Dermis blood vessel endothelial cell (primary cell): ENCODE results near the gene FAM161B. TPM values are rescaled to one million over a fixed set of nuclear protein-coding genes. Genes with fewer than 3 reads are reported as not detected.
"Not testable (repeated sequence)": the region's sequence is repeated elsewhere in the genome, so short reads cannot be mapped to it uniquely, and the experiment has no call there.

Experiments
- DNase-seq: peaks from one replicate; pipeline ENCODE4 v3.0.0; 2010
- total RNA-seq: library from RNA; depleted of rRNA; stranded (reverse); fragments of >200 nt; gene quantifications from 2 replicates; pipeline ENCODE4 v1.2.3, GENCODE V29; 2014

Gene FAM161B, protein sequence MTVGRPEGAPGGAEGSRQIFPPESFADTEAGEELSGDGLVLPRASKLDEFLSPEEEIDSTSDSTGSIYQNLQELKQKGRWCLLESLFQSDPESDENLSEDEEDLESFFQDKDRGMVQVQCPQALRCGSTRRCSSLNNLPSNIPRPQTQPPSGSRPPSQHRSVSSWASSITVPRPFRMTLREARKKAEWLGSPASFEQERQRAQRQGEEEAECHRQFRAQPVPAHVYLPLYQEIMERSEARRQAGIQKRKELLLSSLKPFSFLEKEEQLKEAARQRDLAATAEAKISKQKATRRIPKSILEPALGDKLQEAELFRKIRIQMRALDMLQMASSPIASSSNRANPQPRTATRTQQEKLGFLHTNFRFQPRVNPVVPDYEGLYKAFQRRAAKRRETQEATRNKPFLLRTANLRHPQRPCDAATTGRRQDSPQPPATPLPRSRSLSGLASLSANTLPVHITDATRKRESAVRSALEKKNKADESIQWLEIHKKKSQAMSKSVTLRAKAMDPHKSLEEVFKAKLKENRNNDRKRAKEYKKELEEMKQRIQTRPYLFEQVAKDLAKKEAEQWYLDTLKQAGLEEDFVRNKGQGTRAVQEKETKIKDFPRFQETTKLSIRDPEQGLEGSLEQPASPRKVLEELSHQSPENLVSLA
- total RNA-seq, result 3.2 and 3.4 TPM in 2 replicates

DNA sequence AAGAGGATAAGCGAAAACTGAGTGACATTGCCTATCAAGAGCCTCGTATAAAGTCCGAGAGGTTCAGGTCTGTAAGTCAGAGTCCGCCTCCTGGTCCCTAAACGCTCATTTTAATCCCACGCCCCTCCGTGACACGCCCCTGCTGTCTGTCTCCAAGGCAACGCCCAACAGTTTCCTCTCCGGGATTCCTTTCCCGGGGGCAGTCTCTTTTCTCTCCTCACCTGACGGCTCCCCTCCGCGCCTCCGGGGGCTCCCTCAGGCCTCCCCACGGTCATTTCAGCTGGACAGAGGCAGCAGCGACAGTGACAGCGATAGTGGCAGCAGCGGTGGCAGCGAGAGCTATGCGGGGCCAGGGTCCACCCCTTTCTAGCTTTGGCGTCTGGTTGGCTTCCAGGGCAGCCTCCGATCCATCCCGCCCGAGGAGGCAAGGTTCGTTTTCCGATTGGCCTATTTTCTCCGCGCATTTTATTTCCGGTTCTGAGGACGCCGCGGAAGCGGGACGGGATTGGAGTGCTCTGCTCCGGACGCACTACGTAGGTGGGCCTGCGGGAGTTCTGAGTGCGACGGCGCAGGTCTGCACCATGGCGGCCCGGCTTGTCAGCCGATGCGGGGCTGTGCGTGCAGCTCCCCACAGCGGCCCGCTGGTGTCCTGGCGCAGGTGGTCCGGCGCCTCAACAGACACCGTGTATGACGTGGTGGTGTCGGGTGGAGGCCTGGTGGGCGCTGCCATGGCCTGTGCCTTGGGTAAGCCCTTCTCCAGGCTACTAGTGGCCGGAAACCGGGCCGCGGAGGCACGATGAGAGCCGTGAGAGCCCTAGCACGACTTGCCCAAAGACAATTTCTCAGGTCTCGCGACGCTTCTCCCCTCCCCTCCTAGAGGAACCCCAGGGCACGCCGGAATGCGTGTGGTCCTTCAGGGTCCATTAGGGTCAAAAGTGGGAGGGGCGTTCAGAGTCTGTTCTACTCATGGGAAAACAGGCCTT lies at the start of gene FAM161B, which contains the start of gene COQ6:
Gene FAM161B (minus strand): TSS at position 343 of the 983 bp plus-strand sequence. CDS start 68 bp downstream, at position 275.
Gene COQ6 (plus strand): TSS at position 551 of the 983 bp plus-strand sequence. CDS start 31 bp downstream, at position 582.
- DNase-seq, result peak; percentile 98

DNA sequence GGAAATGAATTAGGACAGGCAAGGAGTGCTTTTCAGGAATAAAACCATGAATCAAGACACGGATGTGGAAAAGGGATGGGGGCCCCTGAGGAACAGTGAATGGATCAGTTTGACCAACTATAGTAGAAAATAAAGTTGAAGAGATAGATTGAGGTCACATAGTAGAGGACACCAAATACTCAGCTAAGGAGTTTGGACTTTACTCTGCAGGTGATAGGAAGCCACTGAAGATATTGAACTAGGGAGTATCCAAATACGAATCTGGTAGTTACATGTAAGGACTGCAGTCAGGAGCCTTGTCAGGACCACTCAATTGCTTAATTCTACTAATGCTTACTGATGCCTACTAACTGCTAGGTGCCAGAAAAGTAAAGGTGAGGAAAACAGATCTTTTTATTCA lies 48.8 kb upstream of the FAM161B start:
- no peak for DNase-seq

DNA sequence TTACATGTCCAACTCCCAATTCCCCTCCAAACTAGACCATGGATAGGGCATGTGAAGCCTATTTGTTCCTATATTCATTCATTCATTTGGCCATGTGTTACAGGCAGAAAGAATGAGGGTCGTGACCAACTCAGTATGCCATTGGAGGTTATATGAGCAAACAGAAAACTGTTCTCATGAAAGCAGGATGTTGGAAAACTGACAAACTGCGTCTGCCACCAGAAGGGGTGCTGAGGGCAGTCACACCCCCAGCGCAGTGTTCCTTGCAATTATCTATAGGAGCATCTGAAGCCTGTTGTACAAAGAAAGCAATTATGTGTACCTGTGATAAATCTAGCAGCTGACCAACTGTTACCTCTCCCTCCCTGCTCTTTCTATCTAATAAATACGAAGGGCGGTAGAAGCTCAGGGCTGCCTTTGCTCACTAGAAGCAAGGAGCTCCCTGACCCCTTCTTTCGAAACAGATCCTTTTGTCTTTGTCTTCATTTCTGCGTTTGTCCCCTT lies 48.1 kb upstream of the FAM161B start:
- DNase-seq, result no peak

DNA sequence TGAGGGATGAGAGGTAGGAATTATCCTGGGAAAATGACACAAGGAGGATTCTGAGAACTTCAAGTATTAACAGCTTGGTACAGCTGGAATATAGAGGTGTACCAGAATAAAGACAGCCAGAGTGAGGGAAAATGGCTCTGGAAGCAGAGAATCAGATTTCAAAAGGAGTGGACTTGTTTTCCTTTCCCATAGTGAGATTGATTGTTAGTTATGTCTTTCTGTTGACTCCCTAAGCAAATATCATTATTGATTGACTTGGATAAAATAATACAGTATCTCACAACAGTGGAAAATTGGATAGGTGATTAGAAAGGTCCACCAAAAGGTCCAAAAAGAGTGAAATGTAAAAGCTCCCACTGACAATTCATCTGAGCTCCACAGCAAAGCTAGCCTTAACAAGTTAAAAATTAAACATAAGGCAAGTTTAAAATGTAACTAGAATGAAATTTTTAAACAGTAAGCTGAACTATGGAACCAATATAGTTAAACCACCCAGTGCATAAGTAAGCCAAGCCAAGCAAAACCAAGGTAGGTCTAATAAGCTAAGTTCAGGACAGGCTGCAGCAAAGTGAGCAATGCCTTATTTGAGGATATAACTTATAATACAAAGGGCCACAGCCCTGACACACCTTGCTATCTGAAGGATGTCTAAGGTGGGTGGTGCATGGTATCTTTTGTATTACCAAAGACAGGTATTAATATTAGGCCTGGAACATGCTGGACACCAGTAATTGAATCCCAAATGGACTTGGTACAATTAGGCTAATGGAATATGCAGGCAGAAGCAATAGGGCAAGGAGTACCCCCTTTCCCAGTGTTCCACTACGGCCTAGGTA lies 47.4 kb upstream of the FAM161B start:
- DNase-seq, result no peak

DNA sequence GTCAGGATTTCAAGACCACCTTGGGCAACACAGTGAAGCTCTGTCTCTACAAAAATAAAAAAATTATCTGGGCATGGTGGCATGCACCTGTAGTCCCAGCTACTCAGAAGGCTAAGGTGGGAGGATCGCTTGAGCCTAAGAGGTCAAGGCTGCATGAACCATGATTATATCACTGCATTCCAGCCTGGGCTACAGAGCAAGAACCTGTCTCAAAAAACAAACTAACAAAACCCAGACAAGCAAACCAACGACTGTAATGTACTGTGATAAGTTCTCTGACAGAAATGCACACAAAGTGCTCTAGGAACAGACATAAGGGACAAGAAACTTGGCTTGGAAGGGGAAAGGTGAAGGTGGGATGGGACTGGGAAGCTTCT lies 46.8 kb upstream of the FAM161B start:
- no peak for DNase-seq

DNA sequence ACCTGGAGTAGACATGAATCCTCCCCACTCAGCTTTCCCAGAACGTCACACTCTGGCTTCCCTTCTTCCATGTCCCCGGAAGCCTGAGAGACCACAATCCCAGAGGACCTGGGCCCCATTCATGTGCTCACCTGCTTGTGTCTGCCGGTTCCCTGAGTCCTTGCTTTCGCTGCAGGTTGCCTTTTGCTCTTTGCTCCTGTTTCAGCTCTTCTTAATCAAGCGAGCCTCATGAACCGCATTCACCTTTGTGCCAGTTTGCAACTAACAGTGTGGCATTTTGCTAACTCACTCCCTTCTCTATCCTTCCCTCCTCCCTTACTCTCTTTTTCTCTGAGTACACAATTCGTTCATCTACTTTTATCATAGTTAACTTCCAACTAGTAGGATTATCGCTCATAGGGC lies 46.1 kb upstream of the FAM161B start:
- no peak for DNase-seq

DNA sequence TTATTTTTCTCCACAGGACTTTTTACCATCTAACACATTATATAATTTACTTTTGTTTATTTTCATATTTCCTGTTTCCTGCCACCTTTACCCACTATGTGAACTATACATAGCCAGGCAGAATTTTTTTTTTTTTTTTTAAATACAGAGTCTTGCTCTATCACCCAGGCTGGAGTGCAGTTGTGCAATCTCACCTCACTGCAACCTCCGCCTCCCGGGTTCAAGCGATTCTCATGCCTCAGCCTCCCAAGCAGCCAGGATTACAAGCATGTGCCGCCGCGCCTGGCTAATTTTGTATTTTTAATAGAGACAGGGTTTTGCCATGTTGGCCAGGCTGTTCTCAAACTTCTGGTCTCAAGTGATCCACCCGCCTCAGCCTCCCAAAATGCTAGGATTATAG lies 45.0 kb upstream of the FAM161B start:
- not testable (repeated sequence) for DNase-seq

DNA sequence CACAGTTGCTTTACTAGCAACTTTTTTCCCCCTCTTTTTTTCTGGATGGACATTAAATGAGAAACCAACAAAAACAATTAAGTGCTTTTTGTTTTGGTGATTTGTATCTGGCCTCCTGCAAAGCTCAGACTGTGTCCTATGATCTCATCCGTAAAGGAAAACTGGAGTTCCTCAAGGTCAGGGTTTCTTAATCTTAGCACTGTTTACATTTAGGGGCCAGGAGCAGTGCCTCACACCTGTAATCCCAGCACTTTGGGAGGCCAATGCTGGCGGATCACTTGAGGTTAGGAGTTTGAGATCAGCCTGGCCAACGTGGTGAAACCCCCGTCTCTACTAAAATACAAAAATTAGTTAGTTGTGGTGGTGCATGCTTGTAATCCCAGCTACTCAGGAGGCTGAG lies 41.2 kb upstream of the FAM161B start:
- no peak for DNase-seq

DNA sequence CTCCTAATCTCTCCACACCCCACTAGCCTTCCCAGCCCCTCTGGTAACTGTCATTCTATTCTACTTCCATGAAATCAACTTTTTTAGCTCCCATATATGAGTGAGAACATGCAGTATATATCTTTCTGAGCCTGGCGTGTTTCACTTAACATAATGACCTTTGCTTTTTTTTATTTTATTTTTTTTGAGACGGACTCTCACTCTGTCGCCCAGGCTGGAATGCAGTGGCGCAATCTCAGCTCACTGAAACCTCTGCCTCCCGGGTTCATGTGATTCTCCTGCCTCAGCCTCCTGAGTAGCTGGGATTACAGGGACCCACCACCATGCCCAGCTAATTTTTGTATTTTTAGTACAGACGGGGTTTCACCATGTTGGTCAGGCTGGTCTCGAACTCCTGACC lies 38.8 kb upstream of the FAM161B start:
- not testable (repeated sequence) for DNase-seq

DNA sequence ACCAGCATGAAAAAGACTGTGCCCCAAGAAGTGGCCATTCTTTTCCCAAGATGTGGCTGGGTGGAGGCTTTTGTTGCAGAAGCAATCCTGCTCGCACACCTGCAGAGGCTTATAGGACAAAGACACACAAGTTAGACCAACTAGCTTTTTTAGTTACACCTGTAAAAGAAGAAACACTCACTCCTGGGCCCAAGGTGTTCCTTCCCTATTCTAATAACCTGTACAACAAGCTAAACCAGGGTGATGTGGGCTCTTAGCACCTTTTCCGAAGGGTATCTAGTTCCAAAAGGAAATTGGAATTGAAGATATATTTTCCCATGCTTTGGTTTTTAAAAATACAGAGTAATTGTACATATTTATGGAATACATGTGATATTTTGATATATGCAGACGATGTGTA lies 38.2 kb upstream of the FAM161B start:
- no peak for DNase-seq

DNA sequence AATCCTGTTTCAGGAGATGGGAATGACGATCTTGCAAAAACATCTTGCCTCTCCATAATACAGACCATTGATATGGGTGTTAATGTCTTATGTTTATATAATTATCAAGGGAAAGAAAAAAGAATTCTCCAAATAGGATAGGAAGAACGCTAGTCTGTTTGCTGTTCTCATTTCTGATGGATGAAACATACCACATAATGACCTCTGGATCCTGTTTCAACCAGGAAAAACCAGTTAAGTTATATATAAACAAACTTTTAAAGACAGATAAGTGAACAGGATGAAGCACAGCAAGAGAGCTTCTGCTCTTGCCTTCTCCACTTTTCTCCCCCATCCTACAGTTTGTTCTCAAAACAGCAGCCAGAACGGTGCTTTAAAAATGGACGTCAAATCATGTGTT lies 28.0 kb upstream of the FAM161B start:
- DNase-seq, result no peak

DNA sequence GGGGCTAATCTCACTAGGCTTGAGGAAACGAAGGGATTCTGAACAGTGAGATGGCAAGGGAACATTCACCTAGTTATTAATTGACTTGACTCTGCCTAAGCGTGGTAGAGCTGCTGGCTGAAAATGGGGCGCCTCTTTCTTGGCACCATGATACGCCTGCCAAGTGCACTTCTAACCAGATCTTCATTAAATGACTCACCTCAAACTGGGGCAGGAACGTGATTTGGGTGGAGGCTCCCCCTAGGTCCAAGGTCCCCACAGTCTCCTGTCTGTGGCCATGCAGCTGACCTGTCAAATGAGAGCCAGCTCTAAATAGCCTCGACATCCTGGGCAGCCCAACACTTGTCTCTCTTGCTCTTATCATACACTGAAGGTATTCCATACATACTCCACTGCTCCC lies 26.2 kb upstream of the FAM161B start:
- DNase-seq, result no peak

DNA sequence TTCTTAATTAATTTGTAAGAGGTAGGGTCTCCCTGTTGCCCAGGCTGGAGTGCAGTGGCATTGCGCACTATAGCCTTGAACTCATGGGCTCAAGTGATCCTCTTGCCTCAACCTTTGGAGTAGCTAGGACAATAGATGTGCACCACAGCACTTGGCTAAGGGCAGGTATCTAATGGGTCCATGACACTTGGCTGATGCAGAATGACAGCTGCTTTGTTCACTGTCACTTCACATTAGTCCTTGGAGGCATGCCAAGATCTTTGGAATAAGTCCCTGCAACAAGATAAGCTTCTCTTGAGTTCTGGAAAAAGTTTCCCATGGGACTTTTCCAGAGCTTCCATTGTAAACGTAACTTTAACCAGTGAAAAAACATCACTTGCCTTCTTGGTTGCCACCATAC lies 23.6 kb upstream of the FAM161B start:
- DNase-seq, result no peak

DNA sequence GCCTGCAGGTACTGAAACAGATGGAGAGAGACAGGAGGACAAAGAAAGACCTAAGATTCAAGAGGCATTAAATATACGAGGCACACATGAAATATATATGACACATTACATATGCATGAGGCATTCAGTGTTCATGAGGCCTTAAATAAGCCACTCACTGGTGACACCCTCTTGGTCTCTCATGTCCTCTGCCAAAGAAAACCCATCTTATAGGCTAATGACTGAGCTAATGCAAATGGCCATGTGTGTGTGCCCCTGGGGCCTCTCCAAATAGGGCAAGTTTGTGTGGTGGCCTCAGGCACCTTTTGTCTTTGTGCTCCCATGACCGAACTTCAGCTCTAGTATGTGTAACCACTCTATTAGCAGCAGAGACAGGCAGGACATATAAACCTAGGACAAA lies 19.0 kb upstream of the FAM161B start:
- no peak for DNase-seq

DNA sequence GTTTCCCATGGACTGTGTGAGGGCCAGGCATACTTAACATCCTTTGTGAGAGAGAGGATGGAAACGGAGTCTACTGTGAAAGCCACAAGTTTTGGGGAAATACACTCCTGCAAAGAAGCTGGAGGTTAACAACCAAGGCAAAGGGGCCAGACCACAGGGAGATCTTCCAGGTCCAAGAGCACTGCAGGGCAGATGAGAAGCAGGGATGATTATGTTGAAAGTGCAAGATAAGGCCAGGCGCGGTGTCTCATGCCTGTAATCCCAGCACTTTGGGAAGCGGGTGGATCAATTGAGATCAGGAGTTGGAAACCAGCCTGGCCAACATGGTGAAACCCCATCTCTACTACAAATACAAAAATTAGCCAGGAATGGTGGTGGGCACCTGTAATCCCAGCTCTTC lies 15.3 kb upstream of the FAM161B start:
- no peak for DNase-seq

DNA sequence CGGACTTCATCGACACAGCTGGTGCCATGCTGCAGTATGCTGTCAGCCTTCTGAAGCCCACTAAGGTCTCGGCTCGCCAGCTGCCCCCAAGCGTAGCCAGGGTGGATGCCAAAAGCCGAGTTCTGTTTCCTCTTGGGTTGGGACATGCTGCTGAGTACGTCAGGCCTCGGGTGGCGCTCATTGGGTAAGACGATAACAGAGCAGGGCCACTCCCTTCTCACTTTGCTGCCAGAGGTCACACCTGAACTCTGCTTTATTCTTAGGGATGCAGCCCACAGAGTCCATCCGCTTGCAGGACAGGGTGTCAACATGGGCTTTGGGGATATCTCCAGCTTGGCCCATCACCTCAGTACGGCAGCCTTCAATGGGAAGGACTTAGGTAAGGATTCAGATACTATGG lies 11.3 kb upstream of the FAM161B start:
- no peak for DNase-seq

DNA sequence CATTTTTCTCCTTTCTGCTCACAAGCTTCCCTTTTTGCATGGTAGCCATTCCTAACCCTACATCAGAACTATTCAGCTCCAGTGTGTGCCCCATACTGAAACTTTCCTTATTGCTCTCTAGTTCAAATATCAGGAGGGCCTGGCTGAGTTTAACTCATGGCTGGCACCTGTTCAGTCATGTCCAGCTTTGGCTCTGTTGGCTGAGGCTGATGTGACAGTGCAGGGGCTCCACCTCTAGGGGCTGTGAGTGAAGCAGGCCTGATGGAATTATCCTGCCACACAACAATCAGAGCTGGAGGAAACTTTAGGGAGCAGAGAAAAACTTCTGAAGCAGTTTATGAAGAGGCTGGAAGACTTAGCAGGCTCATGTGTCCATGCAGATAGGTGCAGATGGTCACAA lies 8.7 kb upstream of the FAM161B start:
- DNase-seq, result no peak

DNA sequence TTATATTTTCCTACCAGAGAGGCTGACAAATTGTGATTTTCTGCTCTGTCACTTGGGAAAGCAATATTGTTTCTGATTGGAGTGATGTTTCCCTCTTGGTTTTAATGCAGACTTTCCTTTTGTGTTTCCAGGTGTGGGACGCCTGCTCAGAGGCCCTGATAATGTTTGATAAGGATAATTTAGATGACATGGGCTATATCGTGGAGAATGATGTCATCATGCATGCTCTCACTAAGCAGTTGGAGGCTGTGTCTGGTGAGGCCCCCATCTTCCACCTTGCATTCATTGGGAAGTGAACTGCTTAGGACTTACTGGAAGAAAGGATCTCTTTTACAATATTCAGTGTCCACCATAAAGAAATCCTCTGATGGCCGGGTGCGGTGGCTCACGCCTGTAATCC lies 5.8 kb upstream of the FAM161B start:
- DNase-seq, result no peak

DNA sequence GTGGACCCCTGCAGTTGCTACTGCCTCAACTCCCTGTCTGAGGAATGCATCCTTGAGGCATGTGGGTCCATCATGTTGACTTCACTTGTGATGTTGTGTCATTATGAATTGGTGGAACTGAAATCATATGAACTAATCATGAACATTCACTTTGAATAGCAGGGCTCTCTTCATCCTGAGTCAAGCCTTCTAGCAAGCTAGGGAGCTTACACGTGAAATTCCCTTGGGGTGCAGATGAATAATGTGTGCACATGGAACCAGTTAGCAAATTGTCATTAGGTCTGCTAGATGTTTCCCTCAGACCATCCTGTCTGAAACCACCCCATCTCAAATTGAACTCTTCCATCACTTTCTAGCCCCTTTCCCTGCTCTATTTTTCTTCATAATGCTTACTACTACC lies 3.8 kb upstream of the FAM161B start:
- DNase-seq, result no peak

DNA sequence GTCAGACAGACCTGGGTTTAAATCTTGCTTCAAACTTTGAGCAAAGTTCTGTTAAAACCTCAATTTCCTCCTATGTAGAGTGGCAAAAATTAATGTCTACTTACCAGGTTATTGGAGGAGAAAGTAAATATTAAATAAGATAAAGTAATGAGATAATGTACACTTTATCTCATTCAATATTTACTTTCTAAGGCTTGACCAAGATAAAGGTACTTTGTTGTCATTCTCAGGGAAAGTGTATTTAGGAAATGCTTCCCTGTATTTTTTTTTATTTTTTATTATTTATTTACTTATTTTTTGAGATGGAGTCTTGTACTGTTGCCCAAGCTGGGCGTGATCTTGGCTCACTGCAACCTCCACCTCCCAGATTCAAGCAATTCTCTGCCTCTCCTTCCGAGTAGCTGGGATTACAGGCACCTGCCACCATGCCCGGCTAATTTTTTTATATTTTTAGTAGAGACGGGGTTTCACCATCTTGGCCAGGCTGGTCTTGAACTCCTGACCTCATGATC lies 4.7 kb downstream of the FAM161B start:
- DNase-seq, result no peak

DNA sequence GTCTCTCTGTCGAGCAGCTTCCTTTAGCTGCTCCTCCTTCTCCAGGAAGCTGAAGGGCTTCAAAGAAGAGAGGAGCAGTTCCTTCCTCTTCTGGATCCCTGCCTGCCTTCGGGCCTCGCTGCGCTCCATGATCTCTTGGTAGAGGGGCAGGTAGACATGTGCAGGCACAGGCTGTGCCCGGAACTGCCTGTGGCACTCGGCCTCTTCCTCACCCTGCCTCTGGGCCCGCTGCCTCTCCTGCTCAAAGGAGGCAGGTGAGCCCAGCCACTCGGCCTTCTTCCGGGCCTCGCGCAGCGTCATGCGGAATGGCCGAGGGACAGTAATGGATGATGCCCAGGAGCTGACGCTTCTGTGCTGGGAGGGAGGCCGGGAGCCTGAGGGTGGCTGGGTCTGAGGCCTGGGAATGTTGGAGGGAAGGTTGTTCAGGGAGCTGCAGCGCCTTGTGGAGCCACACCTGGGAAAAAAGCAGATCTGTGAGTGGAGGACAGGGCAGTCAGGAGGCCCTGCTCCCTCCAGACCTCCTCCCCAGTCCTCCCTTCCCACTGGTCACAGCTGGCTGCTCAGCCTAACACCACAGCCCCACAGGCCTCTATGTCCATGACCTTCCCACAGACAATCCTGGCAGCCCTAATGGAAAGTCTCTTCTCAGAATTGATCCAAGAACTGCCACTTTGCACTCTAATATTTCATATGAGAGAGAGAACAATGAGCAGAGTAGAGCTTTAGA lies 5.3 kb downstream of the FAM161B start:
- no peak for DNase-seq
